ENCODE measurements around the gene KAZALD1. TPM values are rescaled to one million over a fixed set of nuclear protein-coding genes. Genes with fewer than 3 reads are reported as not detected.
A peak's percentile ranks its signal among the peaks of the same experiment; 100 is the strongest.
"Not testable (repeated sequence)": the region's sequence is repeated elsewhere in the genome, so short reads cannot be mapped to it uniquely, and the experiment has no call there.

Gene KAZALD1
- total RNA-seq, 6 donors from 2014 or later = 3.8 to 11.9 (median 9.8) TPM

GRCh38 chr10:101033276-101033675 is 28.5 kb upstream of the KAZALD1 start:
- DNase-seq (no peak), ATAC-seq (ENCODE audit: low FRiP score in 2 of 2) (no peak)
- peaks cover 18 to 39% (median 36%) of the 10 kb centered on the region in 4 donors for H3K36me3 ChIP-seq
- peaks cover 14 to 24% (median 21%) of the 10 kb centered on the region in 4 donors for H3K4me1 ChIP-seq
- peak overlapping the region in 3 of 4 donors; percentile 56 to 87 (median 85) for H3K4me3 ChIP-seq
- H3K27me3 ChIP-seq = no peaks in the 10 kb centered on the region
- H3K27ac ChIP-seq = peak overlapping the region; percentile 93 to 99 (median 96)
- TF ChIP-seq EP300 (IDR thresholded peaks at IDR 0.05) (no peak), CTCF (IDR thresholded peaks at IDR 0.05) (no peak), POLR2A (IDR thresholded peaks at IDR 0.05) (no peak), POLR2AphosphoS5 (IDR thresholded peaks at IDR 0.05) (no peak)
- WGBS, 2 donors = 71 to 85% methylated on average over 3 of the region's 3 CpGs
- H3K9me3 ChIP-seq = no peaks in the 10 kb centered on the region

- H3K36me3 ChIP-seq = peaks cover 22 to 50% (median 43%) of the 10 kb centered on the region in 4 donors
- H3K4me1 ChIP-seq = peaks cover 14 to 24% (median 21%) of the 10 kb centered on the region in 4 donors
- WGBS, 2 donors = 96 to 97% methylated on average over 4 of the region's 4 CpGs
- H3K27ac ChIP-seq; H3K27me3 ChIP-seq; ATAC-seq (ENCODE audit: low FRiP score in 2 of 2); H3K4me3 ChIP-seq; DNase-seq; H3K9me3 ChIP-seq: not testable (repeated sequence)
Observed at GRCh38 chr10:101034404-101034803, 27.4 kb upstream of the KAZALD1 start.

- DNase-seq = no peak
- no peak for ATAC-seq (ENCODE audit: low FRiP score in 2 of 2)
- Histone ChIP-seq H3K36me3 (peaks cover 22 to 59% (median 46%) of the 10 kb centered on the region in 4 donors), H3K27ac (no peak overlapping the region), H3K27me3 (no peaks in the 10 kb centered on the region), H3K4me3 (no peak overlapping the region), H3K4me1 (peaks cover 14 to 24% (median 20%) of the 10 kb centered on the region in 4 donors), H3K9me3 (no peaks in the 10 kb centered on the region)
- no peak for TF ChIP-seq CTCF (IDR thresholded peaks at IDR 0.05)
- 90 to 93% methylated on average over 2 to 7 of the region's 7 CpGs for WGBS, 2 donors
Observed at GRCh38 chr10:101035314-101035713, 26.5 kb upstream of the KAZALD1 start.

GRCh38 chr10:101035916-101036702 is 25.7 kb upstream of the KAZALD1 start:
- Histone ChIP-seq H3K36me3 (peaks cover 22 to 59% (median 46%) of the 10 kb centered on the region in 4 donors), H3K27me3 (no peaks in the 10 kb centered on the region), H3K9me3 (no peaks in the 10 kb centered on the region), H3K27ac (no peak overlapping the region), H3K4me3 (no peak overlapping the region), H3K4me1 (peaks cover 8 to 18% (median 15%) of the 10 kb centered on the region in 4 donors)
- no peak for DNase-seq
- WGBS, 2 donors = 73 to 92% methylated on average over 10 of the region's 10 CpGs
- TF ChIP-seq EP300 (IDR thresholded peaks at IDR 0.05) (no peak), CTCF (IDR thresholded peaks at IDR 0.05) (no peak), POLR2A (IDR thresholded peaks at IDR 0.05) (no peak), POLR2AphosphoS5 (IDR thresholded peaks at IDR 0.05) (no peak)
- ATAC-seq (ENCODE audit: low FRiP score in 2 of 2) = no peak

GRCh38 chr10:101036726-101037125 is 25.1 kb upstream of the KAZALD1 start:
- peaks cover 11 to 23% (median 13%) of the 10 kb centered on the region in 4 donors for H3K4me1 ChIP-seq
- no peak for DNase-seq
- no peak overlapping the region for H3K27ac ChIP-seq
- no peak for TF ChIP-seq POLR2A (IDR thresholded peaks at IDR 0.05)
- no peak for TF ChIP-seq EP300 (IDR thresholded peaks at IDR 0.05)
- TF ChIP-seq CTCF (IDR thresholded peaks at IDR 0.05) = no peak
- TF ChIP-seq POLR2AphosphoS5 (IDR thresholded peaks at IDR 0.05) = no peak
- WGBS, 2 donors = 50 to 88% methylated on average over 1 to 7 of the region's 7 CpGs
- no peak for ATAC-seq (ENCODE audit: low FRiP score in 2 of 2)
- H3K27me3 ChIP-seq = no peaks in the 10 kb centered on the region
- H3K4me3 ChIP-seq = no peak overlapping the region
- peaks cover 22 to 59% (median 46%) of the 10 kb centered on the region in 4 donors for H3K36me3 ChIP-seq
- no peaks in the 10 kb centered on the region for H3K9me3 ChIP-seq
